ENCODE data around the gene FAM110D.

The FAM110D gene
- total RNA-seq: 0 reads per million in 4 experiments

- no peak for DNase-seq
These were observed at the start of gene FAM110D for GRCh38 chr1:26158908-26159742. TSS of gene FAM110D (plus strand) at chr1:26159079. CDS start at chr1:26161292, 2,213 bp downstream.

- no peak for DNase-seq
These were observed 49.4 kb upstream of the FAM110D start for GRCh38 chr1:26109229-26110164.

- DNase-seq: peak; percentile 63
These were observed 47.9 kb upstream of the FAM110D start for GRCh38 chr1:26110731-26111529.

- peak; percentile 91 for DNase-seq
These were observed 47.1 kb upstream of the FAM110D start, which contains the start of gene PDIK1L for GRCh38 chr1:26111530-26112406. TSS of gene PDIK1L (plus strand) at chr1:26111824. CDS start at chr1:26114309, 2,485 bp downstream.

- DNase-seq: no peak
These were observed 46.5 kb upstream of the FAM110D start for GRCh38 chr1:26112407-26112775.

- DNase-seq: no peak
These were observed 44.5 kb upstream of the FAM110D start for GRCh38 chr1:26114165-26114927.

GRCh38 chr1:26119892-26120608, 38.8 kb upstream of the FAM110D start:
- DNase-seq: no peak

GRCh38 chr1:26121854-26122773, 36.8 kb upstream of the FAM110D start:
- DNase-seq: no peak

GRCh38 chr1:26122988-26123973, 35.6 kb upstream of the FAM110D start:
- no peak for DNase-seq

GRCh38 chr1:26124418-26125331, 34.2 kb upstream of the FAM110D start:
- no peak for DNase-seq

- DNase-seq: no peak
These were observed 33.5 kb upstream of the FAM110D start for GRCh38 chr1:26125382-26125781.

GRCh38 chr1:26125946-26126320, 32.9 kb upstream of the FAM110D start:
- DNase-seq: no peak

GRCh38 chr1:26126321-26127084, 32.4 kb upstream of the FAM110D start:
- DNase-seq: peak; percentile 32

- DNase-seq: no peak
These were observed 31.4 kb upstream of the FAM110D start for GRCh38 chr1:26127235-26128163.

- no peak for DNase-seq
These were observed 29.1 kb upstream of the FAM110D start for GRCh38 chr1:26129778-26130177.

Measured in effector CD8-positive, alpha-beta T cell (primary cell).